Mesendoderm (in vitro differentiated cells): Measurements from ENCODE around the gene ABCC9.
"Not testable (repeated sequence)": the region's sequence is repeated elsewhere in the genome, so short reads cannot be mapped to it uniquely, and the experiment has no call there.

ENCODE experiments used
- DNase-seq: peaks from one replicate; pipeline ENCODE4 v3.0.0; 2013
- H2AK5ac ChIP-seq: 2 replicates; pipeline ENCODE4 v1.6.1; 2013; ENCODE audit warnings: low read length, inconsistent platforms
- H2BK120ac ChIP-seq: 2 replicates; pipeline ENCODE4 v1.6.1; 2013; ENCODE audit warnings: low read depth, mild to moderate bottlenecking, low read length, moderate library complexity, mixed read lengths
- H2BK15ac ChIP-seq: replicated peaks from 2 replicates; pipeline ENCODE4 v1.6.1; 2013; ENCODE audit warnings: low read depth, mild to moderate bottlenecking, moderate library complexity
- H2BK5ac ChIP-seq: 2 replicates; pipeline ENCODE4 v1.6.1; 2013; ENCODE audit warnings: low read length, inconsistent platforms
- H3K18ac ChIP-seq: 2 replicates; pipeline ENCODE4 v1.6.1; 2013; ENCODE audit warnings: mild to moderate bottlenecking, low read length, mixed read lengths
- H3K23ac ChIP-seq: one replicate; pipeline ENCODE4 v1.6.1; 2013; ENCODE audit warnings: low read length
- H3K27ac ChIP-seq: 2 replicates; pipeline ENCODE4 v1.5.1; 2013; ENCODE audit warnings: low read depth, mild to moderate bottlenecking, inconsistent platforms, low read length, moderate library complexity
- H3K27me3 ChIP-seq: 2 replicates; pipeline ENCODE4 v1.6.1; 2013; ENCODE audit warnings: low read length, control low read depth, mild to moderate bottlenecking, inconsistent platforms; ENCODE audit not compliant: insufficient read depth, poor library complexity
- H3K36me3 ChIP-seq: 2 replicates; pipeline ENCODE4 v1.6.1; 2013; ENCODE audit warnings: low read length, inconsistent platforms; ENCODE audit not compliant: control insufficient read depth, insufficient read depth
- H3K4ac ChIP-seq: one replicate; pipeline ENCODE4 v1.6.1; 2013; ENCODE audit warnings: low read depth, mild to moderate bottlenecking, low read length, moderate library complexity
- H3K4me1 ChIP-seq: 2 replicates; pipeline ENCODE4 v1.6.1; 2013; ENCODE audit warnings: low read depth, low read length, inconsistent platforms; ENCODE audit not compliant: control insufficient read depth
- H3K4me2 ChIP-seq: 2 replicates; pipeline ENCODE4 v1.6.1; 2013; ENCODE audit warnings: low read length
- H3K4me3 ChIP-seq: 2 replicates; pipeline ENCODE4 v1.5.1; 2013; ENCODE audit warnings: mild to moderate bottlenecking, low read length
- H3K56ac ChIP-seq: one replicate; pipeline ENCODE4 v1.6.1; 2013; ENCODE audit warnings: low read length
- H3K79me1 ChIP-seq: 2 replicates; pipeline ENCODE4 v1.6.1; 2013; ENCODE audit warnings: low read length, inconsistent platforms
- H3K79me2 ChIP-seq: 2 replicates; pipeline ENCODE4 v1.6.1; 2013; ENCODE audit warnings: mild to moderate bottlenecking, low read length; ENCODE audit not compliant: control insufficient read depth, insufficient read depth
- H3K9ac ChIP-seq: 2 replicates; pipeline ENCODE4 v1.6.1; 2013; ENCODE audit warnings: low read length, inconsistent platforms
- H4K5ac ChIP-seq: one replicate; pipeline ENCODE4 v1.6.1; 2013; ENCODE audit warnings: low read length
- H4K8ac ChIP-seq: one replicate; pipeline ENCODE4 v1.6.1; 2013; ENCODE audit warnings: low read depth, mild to moderate bottlenecking, control low read depth, low read length, moderate library complexity
- WGBS: extraction: QIAGEN DNeasy Blood & Tissue Kit; methylation state at CpG from one replicate; pipeline ENCODE4 v1.1.7; 2013; ENCODE audit warnings: low lambda C conversion rate, missing lambda C conversion rate; ENCODE audit not compliant: insufficient coverage; ENCODE audit errors: extremely low coverage; 5-methylcytosine and 5-hydroxymethylcytosine counted together

ABCC9 gene

GRCh38 chr12:21788089-21788983, 152.9 kb downstream of the ABCC9 start:
- H4K5ac ChIP-seq = no peak overlapping the region
- no peak overlapping the region for H3K23ac ChIP-seq
- no peak overlapping the region for H3K4me3 ChIP-seq
- H4K8ac ChIP-seq = no peak overlapping the region
- no CpG with 5 or more reads among the region's 7 CpGs for WGBS
- H3K27me3 ChIP-seq = no peaks in the 10 kb centered on the region
- no peaks in the 10 kb centered on the region for H3K79me1 ChIP-seq
- no peak for DNase-seq
- no peak overlapping the region for H3K56ac ChIP-seq
- H3K18ac ChIP-seq = no peak overlapping the region
- no peak overlapping the region for H3K27ac ChIP-seq
- no peaks in the 10 kb centered on the region for H3K36me3 ChIP-seq
- H2BK5ac ChIP-seq = no peak overlapping the region
- no peak overlapping the region for H2BK15ac ChIP-seq
- no peak overlapping the region for H3K4me2 ChIP-seq
- no peaks in the 10 kb centered on the region for H3K79me2 ChIP-seq
- no peak overlapping the region for H3K4ac ChIP-seq
- H2BK120ac ChIP-seq = no peak overlapping the region
- H3K9ac ChIP-seq = no peak overlapping the region
- H2AK5ac ChIP-seq = no peak overlapping the region
- no peaks in the 10 kb centered on the region for H3K4me1 ChIP-seq

DNA sequence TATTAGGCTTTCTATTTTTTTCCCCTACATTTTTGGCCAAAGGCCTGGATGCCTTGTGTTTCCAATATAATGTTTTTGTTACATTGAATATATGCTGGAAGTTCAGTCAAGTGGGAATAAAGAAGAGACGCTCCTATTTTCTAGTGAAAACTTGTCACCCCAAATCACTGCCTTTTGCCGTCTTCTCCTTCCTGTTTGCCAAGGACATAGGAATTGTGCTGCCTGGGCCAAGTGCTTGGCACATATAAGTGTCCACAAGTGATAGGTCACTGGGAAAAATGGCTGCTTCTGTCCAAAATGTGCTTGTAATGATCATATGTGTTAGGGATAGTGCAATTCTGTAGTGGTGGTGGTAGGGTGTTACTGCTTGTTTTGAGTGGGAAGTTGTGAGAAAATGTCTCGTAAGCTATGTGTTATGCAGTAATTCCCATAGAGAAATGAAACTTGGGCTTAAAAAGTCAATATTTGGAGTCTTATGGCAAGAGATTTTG, 155.1 kb downstream of the ABCC9 start:
- Histone ChIP-seq H2BK120ac (no peak overlapping the region), H3K23ac (no peak overlapping the region), H4K8ac (no peak overlapping the region), H3K27ac (no peak overlapping the region), H3K4me2 (no peak overlapping the region), H2AK5ac (no peak overlapping the region), H3K79me1 (no peaks in the 10 kb centered on the region), H3K56ac (no peak overlapping the region), H2BK15ac (no peak overlapping the region), H4K5ac (no peak overlapping the region), H3K4ac (no peak overlapping the region), H3K4me3 (no peak overlapping the region), H3K18ac (no peak overlapping the region), H3K9ac (no peak overlapping the region), H3K36me3 (no peaks in the 10 kb centered on the region), H3K27me3 (no peaks in the 10 kb centered on the region), H3K4me1 (no peaks in the 10 kb centered on the region), H2BK5ac (no peak overlapping the region), H3K79me2 (no peaks in the 10 kb centered on the region)
- no CpG with 5 or more reads among the region's 3 CpGs for WGBS
- DNase-seq = no peak

- not testable (repeated sequence) for H3K4ac ChIP-seq, H3K79me2 ChIP-seq, H3K9ac ChIP-seq, H4K5ac ChIP-seq, H3K4me2 ChIP-seq, H3K4me3 ChIP-seq, H3K23ac ChIP-seq, H3K79me1 ChIP-seq, H2BK5ac ChIP-seq, H2BK15ac ChIP-seq, H3K36me3 ChIP-seq, H3K4me1 ChIP-seq, H3K56ac ChIP-seq, H4K8ac ChIP-seq, H3K18ac ChIP-seq, H3K27me3 ChIP-seq, H3K27ac ChIP-seq, H2AK5ac ChIP-seq, H2BK120ac ChIP-seq, DNase-seq
- WGBS = no CpG with 5 or more reads among the region's 3 CpGs
Observed at GRCh38 chr12:21782723-21783122, 158.5 kb downstream of the ABCC9 start.

- Histone ChIP-seq H3K4me2 (no peak overlapping the region), H3K56ac (no peak overlapping the region), H3K18ac (no peak overlapping the region), H2BK120ac (no peak overlapping the region), H3K79me2 (no peaks in the 10 kb centered on the region), H3K27ac (no peak overlapping the region), H4K5ac (no peak overlapping the region), H2BK5ac (no peak overlapping the region), H2AK5ac (no peak overlapping the region), H3K23ac (no peak overlapping the region), H2BK15ac (no peak overlapping the region), H3K4me3 (no peak overlapping the region), H4K8ac (no peak overlapping the region), H3K9ac (no peak overlapping the region), H3K27me3 (no peaks in the 10 kb centered on the region), H3K4me1 (no peaks in the 10 kb centered on the region), H3K4ac (no peak overlapping the region), H3K36me3 (no peaks in the 10 kb centered on the region), H3K79me1 (no peaks in the 10 kb centered on the region)
- no peak for DNase-seq
- no CpG with 5 or more reads among the region's 3 CpGs for WGBS
Observed at GRCh38 chr12:21780786-21781185, 160.4 kb downstream of the ABCC9 start.

DNA sequence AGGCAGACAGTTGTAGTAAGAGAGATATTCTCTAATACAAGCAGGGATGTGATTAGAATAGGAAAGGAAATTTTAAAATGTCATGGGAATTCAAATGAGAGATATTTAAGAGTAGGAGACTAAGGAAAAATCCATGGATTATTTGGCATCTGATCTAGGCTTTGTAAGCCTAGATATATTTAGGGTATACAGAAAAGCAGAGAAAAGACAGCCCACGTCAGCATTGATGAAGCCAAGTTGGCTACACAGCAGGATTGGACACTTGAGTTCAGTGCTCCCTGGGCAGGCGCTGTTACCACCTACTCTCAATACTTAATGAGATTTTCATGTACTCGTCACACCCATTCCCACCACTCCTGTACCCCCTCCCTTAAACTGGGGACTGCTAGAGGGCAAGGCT, 165.1 kb downstream of the ABCC9 start:
- WGBS = no CpG with 5 or more reads among the region's 3 CpGs
- no peak overlapping the region for H2BK5ac ChIP-seq
- H3K4ac ChIP-seq = no peak overlapping the region
- no peaks in the 10 kb centered on the region for H3K4me1 ChIP-seq
- H3K4me3 ChIP-seq = no peak overlapping the region
- H2BK120ac ChIP-seq = no peak overlapping the region
- no peak overlapping the region for H2BK15ac ChIP-seq
- no peaks in the 10 kb centered on the region for H3K79me1 ChIP-seq
- H4K5ac ChIP-seq = no peak overlapping the region
- H3K27ac ChIP-seq = no peak overlapping the region
- H4K8ac ChIP-seq = no peak overlapping the region
- no peak overlapping the region for H2AK5ac ChIP-seq
- no peaks in the 10 kb centered on the region for H3K36me3 ChIP-seq
- no peak for DNase-seq
- no peak overlapping the region for H3K4me2 ChIP-seq
- no peak overlapping the region for H3K23ac ChIP-seq
- H3K18ac ChIP-seq = no peak overlapping the region
- no peak overlapping the region for H3K9ac ChIP-seq
- H3K79me2 ChIP-seq = no peaks in the 10 kb centered on the region
- no peaks in the 10 kb centered on the region for H3K27me3 ChIP-seq
- H3K56ac ChIP-seq = no peak overlapping the region
